GM21447 (cell line): Measurements from ENCODE around the gene KCNE4.

Experiments
- ATAC-seq: cut with Tn5 transposase; IDR thresholded peaks from one replicate; pipeline ENCODE4 v1.9.1; 2021; ENCODE audit not compliant: unreplicated experiment

KCNE4 gene, protein sequence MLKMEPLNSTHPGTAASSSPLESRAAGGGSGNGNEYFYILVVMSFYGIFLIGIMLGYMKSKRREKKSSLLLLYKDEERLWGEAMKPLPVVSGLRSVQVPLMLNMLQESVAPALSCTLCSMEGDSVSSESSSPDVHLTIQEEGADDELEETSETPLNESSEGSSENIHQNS

DNA sequence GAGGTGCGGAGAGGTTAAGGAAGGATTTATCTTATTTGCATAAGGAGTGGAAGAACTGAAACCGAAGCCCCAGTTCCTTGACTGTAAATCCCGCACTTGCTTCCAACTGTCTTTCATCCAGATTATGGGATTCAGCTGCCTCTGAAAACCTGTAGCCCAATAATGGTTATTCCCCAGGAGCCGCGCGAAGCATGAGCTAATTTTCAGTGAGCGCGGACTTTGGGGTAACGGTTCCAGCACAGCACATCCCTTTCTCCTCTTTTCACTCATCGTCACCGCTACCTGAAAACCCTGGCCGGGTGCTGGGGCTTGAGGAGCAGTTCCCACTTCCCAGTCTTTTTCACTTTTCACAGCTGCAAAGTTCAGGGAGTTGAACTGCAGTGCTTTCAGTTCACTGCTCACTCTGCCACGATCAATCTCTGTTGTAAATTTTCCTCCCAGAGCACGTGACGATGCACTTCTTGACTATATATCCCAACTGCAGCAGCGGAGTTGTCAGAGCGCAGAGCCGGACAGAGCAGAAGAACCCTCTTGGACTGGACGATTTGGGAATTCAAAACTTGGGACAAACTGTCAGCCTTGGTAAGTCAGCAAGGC is at the start of gene KCNE4:
TSS of gene KCNE4 (plus strand) at position 498 of the 597 bp plus-strand sequence. CDS start 641 bp downstream, outside the sequence.
- no peak for ATAC-seq

- ATAC-seq, result no peak
These were observed 48.8 kb upstream of the KCNE4 start for GRCh38 chr2:223003191-223003590.

DNA sequence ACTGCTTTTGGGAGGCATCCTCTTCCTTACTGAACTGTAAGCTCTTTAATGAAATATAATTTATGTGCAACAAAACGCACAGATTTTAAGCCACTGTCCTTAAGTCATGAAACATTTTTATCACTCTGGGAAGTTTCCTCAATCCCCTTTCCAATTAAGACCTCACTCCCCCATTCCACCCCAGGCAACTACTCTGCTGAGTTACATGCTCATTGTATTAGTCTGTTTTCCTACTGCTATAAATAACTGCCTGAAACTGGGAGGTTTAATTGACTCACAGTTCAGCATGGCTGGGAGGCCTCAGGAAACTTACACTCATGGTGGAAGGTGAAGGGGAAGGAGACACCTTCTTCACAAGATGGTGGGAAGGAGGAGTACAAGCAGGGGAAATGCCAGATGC is 46.5 kb upstream of the KCNE4 start:
- ATAC-seq, result no peak

DNA sequence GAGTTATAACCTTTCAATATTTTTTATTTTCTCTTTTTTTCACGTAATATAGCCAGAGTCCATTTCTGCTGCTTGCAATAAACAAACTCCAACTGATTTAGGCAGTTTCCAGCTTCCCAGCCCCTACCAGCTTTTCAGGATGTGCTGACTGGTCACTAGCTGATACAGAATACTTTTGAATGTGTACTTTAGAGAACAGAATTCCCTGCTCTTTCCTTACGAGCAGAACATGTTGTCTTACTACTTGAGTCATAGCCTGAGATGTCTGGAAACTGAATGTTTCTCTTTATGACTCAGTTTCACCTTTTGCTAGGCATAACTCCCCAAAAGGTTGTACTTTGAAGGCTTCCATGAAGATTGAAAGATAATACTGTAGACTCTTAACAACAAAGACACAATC is 44.5 kb upstream of the KCNE4 start:
- ATAC-seq, result no peak

DNA sequence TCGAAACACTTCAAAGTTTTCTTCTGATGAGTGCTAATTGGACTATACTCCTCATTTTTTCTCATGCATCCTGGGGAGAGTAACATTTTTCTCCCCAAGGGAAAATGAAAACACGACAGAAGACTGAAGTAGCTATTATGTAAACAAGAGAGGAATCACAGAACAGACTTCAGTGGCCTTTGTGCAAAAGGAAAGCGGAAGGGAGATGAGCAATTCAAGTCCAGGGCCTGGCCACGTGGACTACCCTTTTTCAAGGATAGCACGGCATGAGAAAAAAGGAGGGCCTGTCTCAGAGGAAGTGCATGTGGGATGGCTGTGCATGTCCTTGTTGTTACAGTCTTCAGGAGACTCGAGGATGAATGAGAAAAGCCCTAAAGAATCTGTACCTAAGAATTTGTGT is 43.8 kb upstream of the KCNE4 start:
- no peak for ATAC-seq

DNA sequence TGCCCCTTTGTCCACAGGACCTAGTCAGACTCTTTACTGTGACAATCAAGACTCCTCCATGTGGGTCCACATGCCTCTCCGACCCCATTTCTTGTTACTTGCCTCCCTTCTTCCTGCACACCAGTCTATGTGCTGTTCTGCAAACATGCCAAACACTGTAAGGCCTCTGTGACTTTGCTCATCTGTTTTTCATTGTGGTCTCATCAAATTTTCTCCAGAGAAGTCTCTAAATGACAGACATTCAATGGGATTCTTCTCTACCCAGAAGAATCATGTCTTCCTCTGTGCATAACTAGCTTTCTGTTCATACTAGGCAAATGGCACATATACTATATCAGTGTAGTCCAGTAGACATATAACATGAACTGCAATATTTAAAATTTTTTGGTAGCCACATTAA is 43.0 kb upstream of the KCNE4 start:
- no peak for ATAC-seq

- no peak for ATAC-seq
These were observed 41.3 kb upstream of the KCNE4 start for GRCh38 chr2:223010641-223011040.

DNA sequence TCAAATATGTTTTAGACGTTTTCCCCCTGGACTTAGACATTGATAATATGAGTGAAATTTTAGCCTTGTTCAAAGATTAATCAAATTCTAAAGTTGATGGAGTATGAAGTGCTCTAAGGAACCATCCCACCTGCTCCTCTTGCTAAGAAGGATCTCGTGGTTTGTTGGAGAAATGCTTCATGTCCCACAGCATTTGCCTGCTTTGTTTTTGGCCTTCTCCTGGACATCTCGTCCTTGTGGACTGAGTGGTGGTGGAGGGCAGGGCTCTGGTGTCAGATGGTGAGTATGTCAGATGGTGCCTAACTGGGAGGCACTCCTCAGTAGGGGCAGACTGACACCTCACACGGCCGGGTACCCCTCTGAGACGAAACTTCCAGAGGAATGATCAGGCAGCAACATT is 39.7 kb upstream of the KCNE4 start:
- ATAC-seq, result no peak

- ATAC-seq, result no peak
These were observed 32.5 kb upstream of the KCNE4 start for GRCh38 chr2:223019390-223019930.

DNA sequence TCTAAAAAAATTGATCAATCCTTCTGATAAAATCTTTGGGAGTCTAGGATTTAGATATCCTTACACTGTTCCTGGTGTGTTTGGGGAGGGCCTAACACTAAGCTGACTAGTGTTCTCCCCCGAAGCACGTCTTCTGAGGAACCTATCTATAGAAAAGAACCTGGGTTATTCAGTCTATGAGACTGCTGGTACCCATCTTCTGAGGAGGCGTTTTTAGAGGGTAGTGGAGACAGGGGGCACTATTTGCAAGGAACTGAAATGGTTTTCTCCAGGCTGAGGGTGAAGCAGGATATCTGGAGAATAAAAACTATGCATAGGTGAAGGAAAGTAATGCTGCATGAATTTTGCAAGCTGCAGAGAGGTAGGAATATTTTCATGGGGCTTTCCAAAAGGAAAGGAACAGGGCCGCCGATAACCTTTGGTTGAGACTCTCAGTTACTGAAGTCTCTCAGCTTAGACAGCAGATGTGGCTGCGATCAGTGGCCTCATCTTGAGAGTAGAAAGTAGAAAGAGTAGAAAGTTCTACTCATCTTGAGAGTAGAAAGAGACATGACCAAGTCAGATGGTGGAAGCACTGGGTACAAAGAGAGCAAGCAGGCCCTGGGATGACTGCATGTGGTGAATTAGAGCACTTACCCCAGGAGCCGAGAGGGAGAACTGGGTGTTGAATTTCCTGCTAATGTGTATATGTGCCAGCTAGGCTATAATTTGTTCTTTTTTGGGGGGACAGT is 31.8 kb upstream of the KCNE4 start:
- no peak for ATAC-seq

GRCh38 chr2:223020971-223021675 is 30.9 kb upstream of the KCNE4 start:
- no peak for ATAC-seq

- no peak for ATAC-seq
These were observed 25.5 kb upstream of the KCNE4 start for GRCh38 chr2:223026357-223027110.

GRCh38 chr2:223027442-223027841 is 24.5 kb upstream of the KCNE4 start:
- ATAC-seq, result no peak

DNA sequence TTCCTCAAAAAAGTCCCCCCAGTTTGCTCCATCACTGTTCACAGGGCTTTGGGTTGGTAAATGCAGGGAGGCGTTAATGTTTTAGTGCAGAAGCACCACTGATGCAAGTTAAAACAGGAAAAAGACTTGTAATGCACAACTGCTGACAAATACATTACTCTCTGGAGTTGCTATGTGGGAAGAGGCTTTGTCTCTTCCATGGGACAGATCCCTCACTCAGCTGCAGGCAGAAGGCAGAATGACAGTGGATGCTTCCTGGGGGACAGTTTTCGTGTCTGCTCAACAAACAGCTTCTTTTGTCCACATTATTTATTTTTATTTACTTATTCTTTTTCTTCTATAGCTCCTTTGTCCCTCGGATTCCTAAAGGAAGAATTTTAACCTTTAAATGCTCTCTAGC is 22.7 kb upstream of the KCNE4 start:
- ATAC-seq, result no peak

GRCh38 chr2:223032187-223033142 is 19.5 kb upstream of the KCNE4 start:
- no peak for ATAC-seq

- no peak for ATAC-seq
These were observed 17.6 kb upstream of the KCNE4 start for GRCh38 chr2:223034221-223034975.

DNA sequence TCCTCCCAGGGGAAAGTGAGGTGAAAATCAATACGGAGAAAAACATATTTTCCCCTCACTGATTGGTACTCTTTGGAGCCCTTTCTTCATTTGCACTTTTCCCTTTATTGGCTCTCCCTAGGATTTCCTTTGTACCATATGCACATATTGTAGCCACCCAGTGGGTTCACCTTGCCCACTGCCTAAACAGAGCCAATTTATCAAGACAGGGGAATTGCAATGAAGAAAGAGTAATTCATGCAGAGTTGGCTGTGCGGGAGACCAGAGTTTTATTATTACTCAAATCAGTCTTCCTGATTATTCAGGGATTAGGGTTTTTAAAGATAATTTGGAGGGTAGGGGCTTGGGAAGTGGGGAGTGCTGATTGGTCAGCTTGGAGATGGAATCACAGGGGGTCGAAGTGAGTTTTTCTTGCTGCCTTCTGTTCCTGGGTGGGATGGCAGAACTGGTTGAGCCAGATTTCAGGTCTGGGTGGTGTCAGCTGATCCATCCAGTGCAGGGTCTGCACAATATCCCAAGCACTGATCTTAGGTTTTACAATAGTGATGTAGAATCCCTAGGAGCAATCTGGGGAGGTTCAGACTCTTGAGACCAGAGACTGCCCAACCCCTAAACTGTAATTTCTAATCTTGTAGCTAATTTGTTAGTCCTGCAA is 15.1 kb upstream of the KCNE4 start:
- no peak for ATAC-seq

DNA sequence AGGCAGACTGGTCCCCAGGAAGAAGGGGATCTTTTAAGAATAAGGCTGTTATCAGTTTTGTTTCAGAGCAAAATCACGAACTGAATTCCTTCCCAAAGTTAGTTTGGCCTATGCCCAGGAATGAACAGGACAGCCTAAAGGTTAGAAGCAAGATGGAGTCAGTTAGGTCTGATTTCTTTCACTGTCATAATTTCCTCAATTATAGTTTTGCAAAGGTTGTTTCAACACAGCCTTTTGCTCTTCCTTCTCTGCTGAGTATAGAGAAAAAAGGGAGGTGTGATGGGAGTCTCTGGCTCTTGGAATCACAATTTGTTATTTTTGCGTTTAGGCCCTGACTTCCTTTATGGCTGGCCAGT is 14.6 kb upstream of the KCNE4 start:
- ATAC-seq, result no peak

DNA sequence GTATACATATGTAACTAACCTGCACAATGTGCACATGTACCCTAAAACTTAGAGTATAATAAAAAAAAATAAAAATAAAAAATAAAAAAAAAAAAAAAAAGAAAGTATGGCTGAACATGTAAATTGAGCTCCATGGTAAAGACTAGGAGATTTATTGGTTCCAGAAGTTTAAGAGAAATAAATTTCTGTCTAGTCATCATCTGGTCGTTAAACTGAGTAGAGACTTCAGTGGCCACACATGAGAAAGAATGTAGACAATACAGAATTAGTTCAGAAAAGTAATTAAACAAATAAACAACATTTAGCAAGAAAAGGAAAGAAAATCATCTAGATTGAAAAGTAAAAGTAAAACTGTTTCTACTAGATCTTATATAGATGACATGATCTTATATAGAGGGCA is 12.4 kb upstream of the KCNE4 start:
- ATAC-seq, result no peak
